Measurements from ENCODE around the gene FLOT1.

DNA sequence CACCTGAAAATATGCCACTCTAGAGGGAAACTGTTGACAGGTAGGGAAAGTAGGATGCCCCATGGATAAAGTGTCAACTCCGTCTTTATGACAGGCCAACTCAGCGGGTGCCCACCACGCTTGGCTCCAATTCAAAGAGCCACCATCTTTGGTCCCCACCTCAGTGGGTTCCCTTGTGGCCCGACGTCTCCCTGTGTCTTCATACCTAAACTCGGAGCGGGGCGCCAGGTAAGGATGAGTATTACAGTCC lies 25.7 kb downstream of the FLOT1 start:
- TF ChIP-seq, protein P1, sequence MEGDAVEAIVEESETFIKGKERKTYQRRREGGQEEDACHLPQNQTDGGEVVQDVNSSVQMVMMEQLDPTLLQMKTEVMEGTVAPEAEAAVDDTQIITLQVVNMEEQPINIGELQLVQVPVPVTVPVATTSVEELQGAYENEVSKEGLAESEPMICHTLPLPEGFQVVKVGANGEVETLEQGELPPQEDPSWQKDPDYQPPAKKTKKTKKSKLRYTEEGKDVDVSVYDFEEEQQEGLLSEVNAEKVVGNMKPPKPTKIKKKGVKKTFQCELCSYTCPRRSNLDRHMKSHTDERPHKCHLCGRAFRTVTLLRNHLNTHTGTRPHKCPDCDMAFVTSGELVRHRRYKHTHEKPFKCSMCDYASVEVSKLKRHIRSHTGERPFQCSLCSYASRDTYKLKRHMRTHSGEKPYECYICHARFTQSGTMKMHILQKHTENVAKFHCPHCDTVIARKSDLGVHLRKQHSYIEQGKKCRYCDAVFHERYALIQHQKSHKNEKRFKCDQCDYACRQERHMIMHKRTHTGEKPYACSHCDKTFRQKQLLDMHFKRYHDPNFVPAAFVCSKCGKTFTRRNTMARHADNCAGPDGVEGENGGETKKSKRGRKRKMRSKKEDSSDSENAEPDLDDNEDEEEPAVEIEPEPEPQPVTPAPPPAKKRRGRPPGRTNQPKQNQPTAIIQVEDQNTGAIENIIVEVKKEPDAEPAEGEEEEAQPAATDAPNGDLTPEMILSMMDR (conservative IDR thresholded peaks at IDR 0.05; ENCODE audit: low read length), result no peak
- TF ChIP-seq EZH2phosphoT487 (IDR thresholded peaks at IDR 0.05; ENCODE audit: borderline replicate concordance, low read depth, low read length), result no peak
